NCI-H2081 treated with DMSO at 0.1 percent for 48 hours (cell line): ENCODE results near the gene SLC5A11.
"Not testable (repeated sequence)": the region's sequence is repeated elsewhere in the genome, so short reads cannot be mapped to it uniquely, and the experiment has no call there.

Experiments
- DNase-seq: peaks from one replicate; lab custom pipeline; 2025; lab: John Stamatoyannopoulos, UW

Gene SLC5A11, protein sequence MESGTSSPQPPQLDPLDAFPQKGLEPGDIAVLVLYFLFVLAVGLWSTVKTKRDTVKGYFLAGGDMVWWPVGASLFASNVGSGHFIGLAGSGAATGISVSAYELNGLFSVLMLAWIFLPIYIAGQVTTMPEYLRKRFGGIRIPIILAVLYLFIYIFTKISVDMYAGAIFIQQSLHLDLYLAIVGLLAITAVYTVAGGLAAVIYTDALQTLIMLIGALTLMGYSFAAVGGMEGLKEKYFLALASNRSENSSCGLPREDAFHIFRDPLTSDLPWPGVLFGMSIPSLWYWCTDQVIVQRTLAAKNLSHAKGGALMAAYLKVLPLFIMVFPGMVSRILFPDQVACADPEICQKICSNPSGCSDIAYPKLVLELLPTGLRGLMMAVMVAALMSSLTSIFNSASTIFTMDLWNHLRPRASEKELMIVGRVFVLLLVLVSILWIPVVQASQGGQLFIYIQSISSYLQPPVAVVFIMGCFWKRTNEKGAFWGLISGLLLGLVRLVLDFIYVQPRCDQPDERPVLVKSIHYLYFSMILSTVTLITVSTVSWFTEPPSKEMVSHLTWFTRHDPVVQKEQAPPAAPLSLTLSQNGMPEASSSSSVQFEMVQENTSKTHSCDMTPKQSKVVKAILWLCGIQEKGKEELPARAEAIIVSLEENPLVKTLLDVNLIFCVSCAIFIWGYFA

DNA sequence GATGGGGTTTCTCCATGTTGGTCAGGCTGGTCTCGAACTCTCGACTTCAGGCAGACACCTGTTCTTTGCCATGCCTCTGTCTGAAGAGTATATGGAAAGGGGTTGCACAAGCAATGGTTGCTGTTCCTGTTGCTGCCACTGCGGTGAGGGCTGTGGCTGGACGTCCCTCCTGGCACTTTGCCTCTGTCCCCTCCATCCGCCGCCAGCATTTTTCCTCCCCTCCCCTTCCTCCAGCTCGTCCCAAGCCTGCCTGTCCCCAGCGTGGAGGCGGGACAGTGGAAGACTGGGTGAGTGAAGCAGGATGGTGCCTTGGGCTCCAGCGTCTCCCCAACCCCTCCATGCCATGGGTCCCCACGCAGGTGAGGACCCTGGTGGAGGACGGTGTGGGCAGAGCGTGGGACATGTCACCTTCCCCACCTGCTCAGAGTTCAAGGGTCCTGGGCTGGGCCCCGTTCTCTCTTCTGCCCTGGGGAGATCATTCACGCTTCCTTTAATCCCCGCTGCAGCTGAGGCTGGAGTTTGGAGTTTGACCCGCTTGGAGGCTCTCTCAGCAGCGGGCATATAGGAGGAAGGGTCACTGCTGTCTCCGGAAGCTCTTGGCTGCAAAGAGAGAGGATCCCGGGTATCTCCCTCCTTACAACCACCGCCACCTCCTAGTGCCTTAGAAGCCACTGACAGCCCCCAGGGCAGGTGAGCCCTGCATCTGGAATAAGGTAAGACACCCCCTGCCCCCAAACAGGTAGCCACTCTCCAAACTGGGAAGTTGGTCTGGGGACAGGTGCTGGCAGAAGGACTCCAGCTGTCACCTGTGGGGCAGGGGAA lies at the start of gene SLC5A11:
TSS of gene SLC5A11 (plus strand) at position 238 of the 822 bp plus-strand sequence. CDS start 12,681 bp downstream, outside the sequence.
- DNase-seq = no peak

DNA sequence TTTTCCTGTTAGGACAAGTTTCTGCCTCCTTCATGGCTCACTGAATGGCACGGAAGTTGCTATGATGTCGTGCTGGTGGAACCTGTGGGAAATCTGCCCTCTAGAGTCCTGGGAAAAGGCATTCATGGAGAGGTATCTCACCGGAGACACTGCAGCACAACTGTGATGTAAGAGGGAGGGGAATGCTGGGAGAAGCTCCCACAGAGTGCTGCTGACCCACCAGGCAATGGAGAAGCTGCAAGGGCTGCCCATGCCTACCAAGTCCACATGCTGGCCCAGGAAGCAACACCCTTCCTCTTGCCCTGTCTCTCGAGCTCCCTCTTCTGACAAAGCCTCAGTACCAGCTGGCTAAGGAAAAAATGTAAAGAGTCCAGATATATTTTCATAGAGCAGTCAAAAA lies 45.2 kb upstream of the SLC5A11 start:
- no peak for DNase-seq

DNA sequence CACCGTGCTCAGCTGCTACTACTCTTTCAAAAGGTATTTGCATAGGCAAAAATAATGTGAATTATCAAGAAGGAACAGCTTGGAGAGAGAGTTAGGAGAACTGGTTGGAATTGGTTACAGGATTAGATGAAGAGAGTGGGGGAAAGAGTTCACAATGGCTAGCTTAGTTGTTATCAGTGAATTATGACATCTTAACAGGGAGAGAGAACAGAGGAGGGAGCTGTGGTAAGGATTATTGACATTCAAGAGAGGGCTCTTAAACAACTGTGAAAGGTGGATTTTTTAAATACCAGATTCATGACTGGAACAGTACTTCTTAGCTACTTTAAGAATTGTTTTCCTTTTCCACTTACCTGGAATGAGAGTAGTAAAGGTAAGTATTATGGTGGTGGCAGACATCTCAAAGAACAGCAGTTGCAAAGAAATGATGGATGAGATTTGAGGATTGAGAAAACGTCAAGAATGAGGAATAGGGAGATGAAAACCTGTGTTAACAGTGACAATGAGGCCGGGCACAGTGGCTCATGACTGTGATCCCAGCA lies 43.9 kb upstream of the SLC5A11 start:
- DNase-seq = no peak

DNA sequence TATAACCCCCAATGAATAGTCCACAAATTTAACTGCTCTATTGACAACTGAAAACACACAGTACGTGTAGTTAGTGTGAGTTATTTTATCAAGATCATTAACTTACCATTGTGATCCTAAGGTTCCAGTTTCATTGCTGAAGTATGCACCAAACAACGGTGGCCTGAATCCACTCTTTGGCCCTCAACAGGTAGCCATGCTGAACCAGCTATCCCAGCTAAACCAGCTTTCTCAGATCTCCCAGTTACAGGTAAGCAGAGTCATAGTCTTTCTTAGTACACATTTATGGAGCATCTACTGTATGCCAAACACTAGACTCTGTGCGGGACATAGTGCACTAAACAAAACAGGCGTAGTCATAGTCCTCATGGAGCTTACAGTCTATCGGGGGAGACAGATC lies 40.3 kb upstream of the SLC5A11 start:
- no peak for DNase-seq

DNA sequence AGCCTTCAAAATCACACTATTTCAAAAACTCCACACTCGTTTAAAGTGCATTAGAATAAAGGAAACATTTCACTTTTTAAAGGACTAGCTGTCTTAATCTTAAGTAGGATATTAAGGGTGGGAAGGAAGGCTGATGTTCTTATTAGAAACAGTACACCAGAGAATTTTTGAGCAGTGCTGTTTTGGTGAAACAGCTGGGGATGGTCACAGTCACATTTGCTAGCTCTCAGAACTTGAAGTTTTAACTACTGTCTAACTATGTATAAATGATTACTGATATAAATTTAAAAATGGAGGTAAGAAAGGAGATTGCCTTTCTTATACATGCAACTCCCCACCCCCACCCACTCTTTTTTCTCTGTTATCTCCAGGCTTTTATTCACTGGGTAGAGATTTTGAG lies 38.5 kb upstream of the SLC5A11 start:
- DNase-seq = no peak

DNA sequence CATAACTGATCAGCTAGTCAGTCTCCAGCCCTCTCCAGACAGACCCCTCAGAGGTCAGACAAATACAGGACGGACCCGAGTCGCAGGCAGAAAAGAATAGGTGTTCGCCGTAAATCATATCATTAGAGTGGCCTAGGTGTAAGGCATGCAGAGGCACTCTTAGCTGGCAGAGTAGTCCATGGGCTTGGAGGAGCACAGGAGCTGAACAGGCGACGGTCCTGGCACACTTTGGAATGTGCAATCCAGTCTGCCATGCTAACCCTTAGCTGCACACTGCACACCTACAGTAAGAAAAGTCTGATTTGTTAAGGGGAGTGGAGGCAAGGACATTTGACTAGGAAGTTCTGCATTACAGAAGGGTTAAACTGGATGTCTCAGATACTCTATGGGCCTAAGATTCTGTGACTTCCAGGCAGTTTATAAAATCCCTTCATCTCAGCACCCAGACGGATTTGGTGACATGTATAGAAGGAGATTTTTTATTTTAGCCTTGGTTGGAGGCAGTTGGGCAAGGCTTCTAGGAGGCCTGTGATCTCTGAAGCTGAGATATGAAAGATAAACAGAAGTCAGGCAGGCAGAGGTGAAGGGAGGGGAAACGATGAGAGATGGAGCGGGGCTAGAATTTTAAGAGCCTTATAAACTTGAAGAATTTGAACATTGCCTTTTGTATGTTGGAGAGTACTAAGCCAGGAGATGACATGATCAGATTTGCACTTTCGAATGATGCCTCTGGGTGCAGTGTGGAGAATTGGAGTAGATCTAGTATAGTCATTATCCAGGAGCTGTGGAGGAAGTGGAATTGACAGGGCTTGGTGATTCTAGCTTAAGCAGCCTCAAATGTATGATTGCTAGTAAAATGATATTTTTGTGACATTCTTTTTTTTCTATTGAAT lies 34.6 kb upstream of the SLC5A11 start:
- no peak for DNase-seq

DNA sequence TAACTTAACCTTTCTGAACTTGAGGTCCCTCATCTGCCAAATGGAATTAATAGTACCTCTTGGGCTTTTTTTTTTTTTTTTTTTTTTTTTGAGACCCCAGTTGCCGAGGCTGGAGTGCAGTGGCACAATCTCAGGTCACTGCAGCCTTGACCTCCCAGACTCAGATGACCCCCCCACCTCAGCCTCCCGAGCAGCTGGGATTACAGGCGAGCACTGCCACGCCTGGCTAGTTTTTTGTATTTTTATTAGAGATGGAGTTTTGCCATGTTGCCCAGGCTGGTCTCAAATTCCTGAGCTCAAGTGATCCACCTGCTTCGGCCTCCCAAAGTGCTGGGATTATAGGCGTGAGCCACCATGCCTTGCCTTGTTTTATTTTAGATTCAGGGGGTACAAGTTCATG lies 33.0 kb upstream of the SLC5A11 start:
- not testable (repeated sequence) for DNase-seq

DNA sequence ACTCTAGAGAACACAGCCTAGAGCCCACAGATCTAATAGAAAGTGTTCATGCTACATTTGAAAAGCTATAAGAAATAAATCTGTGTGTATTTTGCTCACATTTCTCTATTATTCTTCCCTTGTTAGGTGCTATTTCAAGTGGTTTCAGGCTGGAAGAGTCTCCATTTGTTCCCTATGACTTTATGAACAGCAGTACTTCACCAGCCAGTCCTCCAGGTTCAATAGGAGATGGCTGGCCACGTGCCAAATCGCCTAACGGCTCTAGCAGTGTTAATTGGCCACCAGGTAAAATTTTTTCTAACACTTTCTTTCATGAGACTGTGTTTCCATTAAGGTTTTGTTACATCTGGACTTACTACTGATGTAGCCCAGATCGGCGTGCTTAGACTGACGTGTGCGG lies 30.7 kb upstream of the SLC5A11 start:
- no peak for DNase-seq

DNA sequence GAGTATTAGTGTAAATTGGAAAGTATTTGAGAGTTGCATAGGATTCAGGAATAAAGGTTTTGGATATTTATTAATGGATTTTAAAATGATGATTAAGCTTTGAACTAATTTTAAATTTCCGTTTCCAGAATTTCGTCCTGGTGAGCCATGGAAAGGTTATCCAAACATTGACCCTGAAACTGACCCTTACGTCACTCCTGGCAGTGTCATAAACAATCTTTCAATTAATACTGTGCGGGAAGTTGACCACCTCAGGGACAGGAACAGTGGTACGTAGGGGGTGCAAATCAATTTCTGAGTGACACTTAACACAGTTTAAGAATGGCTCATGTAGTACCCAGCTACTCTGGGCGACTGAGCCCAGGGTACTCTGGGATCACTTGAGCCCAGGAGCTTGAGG lies 29.1 kb upstream of the SLC5A11 start:
- DNase-seq = no peak

DNA sequence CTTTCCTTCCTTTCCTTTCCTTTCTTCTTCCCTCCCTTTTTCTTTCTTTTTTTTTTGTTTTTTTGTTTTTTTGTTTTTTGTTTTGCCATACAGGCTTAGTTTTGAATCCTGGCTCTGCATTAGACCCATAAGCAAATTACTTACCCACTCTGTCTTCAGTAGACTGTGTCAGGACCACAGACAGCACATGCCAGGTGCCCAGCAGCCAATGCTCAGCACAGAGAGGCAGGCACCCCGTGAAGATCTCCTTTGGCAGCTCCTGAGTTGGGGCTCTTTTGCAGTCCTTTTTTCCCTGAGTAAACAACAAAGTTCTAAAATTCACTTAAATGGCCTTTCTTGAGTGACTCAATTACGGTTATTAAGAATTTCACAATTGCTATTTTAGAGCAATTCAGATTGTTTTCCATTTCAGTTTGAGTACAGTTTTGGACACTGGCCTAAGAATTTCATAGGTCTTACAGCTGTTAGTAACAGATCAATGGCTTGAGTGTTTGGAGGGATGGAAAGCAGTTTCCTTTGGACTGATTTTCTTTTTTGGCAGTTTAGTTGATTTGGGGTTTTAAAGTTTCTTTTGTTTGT lies 26.2 kb upstream of the SLC5A11 start:
- DNase-seq = no peak

DNA sequence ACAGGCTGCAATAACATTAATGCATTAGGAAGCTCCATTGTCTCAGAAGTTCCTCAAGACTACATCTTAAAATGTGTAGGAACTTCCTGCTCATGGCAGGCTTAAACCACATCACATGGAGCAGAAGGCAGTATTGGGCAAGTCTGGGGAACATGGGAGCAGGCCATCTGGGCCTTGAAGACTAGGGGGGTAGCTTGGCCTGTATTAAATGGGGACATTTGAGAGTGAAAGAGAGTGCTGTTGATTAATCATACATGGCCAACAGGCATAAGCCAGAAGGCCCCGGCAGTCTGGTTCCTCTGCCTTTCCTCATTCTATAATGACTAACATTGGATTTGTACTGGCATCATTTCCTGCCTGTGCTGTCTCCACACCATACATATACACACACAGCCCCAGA lies 25.2 kb upstream of the SLC5A11 start:
- DNase-seq = no peak

DNA sequence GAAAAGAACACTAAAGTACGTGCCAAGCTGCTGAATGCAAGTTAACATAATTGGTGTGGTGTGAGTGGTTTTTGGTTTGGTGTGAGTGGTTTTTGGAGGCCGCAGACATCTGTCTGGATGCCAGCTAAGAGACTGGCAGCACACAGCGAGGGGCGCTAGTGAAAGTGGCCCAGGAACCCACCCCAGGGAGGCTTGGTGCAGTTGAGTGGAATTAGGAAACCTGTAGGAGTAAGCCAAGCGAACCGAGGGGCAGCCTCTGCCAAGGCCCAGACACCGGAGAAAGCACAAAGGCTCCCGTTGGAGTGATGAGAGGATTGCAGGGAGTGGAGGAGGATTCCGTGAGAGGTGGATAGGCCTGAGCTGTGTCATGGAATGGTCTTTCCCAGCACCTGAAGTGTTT lies 24.6 kb upstream of the SLC5A11 start:
- DNase-seq = no peak

DNA sequence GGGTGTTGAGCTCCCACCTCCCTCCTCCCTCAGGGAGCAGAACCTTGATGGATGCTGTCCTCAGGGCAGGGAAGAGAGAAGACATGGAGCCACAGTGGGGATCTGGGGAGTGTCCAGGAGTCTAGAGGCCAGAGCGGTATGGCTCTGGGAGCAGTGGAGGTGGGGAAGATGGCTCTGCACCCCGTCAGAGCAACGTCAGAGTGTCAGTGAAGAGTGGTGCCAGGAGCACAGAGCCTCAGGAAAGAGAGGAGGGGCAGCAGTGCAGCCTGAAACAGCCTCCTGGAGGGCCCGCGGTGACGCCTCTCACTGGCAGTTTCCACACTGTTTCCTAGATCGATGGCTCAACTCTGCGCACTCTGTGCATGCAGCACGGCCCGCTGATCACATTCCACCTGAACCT lies 23.2 kb upstream of the SLC5A11 start:
- DNase-seq = no peak

DNA sequence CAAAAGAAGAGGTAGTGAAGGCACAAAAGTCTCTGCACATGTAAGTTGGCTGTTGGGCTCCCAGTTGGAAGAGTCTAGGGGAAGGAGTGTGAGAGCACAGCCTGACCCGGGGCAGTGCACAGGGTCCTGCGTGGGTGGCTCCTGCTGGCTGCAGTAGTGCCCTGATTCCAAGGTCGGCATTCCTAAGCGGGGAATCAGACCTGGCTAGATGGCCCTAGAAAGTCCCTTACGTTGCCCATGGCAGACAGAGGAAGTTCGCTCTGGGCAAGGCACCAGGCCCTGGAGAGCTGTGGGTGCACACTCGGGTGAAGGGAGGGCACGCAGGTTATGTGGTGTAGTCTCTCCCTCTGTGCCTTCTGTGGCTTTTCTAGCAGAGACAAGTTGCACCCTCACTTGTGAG lies 22.8 kb upstream of the SLC5A11 start:
- no peak for DNase-seq

DNA sequence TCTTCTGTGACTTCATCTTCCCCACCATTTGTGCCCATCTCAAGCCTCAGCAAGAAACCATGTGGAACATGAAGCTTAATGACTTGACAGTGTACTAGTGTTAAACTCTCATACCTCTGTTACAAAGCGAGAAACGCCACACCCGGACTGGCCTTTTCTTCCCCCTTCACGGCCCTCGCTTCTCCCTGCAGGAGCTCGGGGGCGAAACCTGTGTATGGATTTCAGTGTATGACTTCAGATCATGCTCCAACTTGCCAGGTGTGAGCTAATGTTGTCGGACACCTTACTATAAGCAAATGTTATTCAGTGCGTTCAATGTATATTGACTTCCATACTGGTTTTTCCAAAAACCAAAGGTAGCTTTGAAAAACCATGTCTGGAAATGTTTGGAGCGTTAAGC lies 20.1 kb upstream of the SLC5A11 start:
- DNase-seq = no peak

DNA sequence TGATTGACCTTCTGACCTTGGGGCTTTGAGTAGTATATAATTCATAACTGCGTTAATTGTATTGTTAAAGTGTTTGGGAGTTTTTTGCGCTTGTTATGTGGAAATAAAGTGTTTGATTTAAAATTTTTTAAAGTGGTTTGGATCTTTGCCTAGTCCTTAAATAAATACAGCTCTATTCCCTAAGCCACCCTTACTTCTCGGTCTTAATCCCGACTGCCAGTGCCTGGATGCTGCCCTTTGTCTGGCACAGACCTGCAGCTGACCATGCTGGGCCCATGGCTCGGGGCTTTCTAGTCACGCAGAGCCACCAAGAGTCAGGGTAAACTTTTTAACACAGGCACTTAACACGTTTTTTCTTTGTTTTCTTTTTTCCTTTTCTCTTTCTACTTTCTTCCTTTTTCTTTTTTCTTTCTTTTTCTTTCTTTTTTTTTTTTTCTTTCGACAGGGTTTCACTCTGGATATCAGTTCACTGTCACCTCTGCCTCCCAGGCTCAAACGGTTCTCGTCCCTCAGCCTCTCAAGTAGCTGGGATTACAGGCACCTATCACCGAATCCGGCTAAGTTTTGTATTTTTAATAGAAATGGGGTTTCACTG lies 19.6 kb upstream of the SLC5A11 start:
- no peak for DNase-seq

DNA sequence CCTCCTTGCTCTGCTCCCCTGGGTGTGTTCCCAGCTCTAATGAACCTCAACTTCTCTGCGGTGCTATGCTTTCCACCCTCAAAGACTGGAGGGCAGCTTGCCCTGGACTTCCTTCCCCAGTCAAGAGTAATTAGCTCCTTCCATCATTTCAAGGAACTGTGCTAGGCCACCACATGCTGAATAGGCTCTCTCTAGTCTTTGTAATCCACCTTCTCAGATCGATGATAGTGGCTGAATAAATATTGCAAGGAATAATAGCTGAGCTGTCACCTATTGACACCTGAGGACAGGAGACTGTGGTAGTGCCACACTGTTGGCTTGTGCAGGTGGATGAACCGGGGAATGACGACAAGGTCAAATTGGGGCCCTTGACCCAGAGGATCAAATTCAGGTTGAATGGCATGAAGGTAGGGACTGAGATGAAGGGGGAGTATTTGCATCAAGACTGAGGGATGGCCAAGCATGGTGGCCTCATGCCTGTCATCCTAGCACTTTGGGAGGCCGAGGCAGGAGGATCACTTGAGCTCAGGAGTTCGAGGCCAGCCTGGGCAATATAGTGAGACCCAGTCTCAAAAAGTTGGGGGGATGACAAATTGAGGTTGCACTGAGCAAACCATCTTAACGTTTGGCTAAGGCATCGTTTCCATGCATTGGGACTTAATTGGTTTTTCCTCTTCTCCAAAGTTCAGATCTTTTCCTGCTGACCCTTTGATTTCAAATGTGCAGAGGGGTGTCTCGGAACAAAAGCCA lies 18.8 kb upstream of the SLC5A11 start:
- DNase-seq = no peak

DNA sequence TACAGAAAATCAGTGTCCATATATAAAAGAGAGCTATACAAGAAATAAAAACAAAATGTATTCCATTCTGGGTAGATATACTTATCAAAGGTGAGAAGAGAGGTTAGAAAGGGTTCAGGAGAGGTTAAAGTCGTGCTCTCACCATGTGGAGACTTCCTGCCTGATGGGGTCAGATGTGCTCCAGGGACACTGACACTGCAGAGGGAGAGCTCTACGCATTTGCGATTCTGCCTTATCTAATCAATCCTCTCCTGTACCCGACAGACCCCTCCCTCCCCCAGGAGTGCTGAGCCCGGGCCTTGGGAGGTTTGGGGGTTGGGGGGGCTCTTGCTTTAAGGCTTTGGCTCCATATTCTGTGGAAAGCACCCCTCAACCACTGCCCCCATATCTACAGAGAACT lies 16.6 kb upstream of the SLC5A11 start:
- no peak for DNase-seq

DNA sequence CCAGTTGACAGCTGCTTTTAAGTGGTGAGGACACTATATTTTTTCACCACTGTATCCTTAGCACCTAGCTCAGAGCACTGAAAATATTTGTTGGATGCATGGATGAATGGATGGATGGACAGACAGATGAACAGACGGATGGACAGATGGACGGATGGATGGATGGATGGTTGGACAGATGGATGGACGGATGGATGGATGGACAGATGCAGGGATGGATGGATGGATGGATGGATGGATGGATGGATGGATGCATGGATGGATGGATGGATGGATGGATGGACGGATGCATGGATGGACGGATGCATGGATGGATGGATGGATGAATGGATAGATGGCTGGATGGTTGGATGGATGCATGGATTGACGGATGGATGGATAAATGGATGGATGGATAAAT lies 12.4 kb upstream of the SLC5A11 start:
- DNase-seq = no peak
